HepG2 (cell line): ENCODE data around the gene ZMYND10. TPM values are rescaled to one million over a fixed set of nuclear protein-coding genes. Genes with fewer than 3 reads are reported as not detected.

Experiments
- DMAP1 ChIP-seq: IDR thresholded peaks from 2 replicates; pipeline ENCODE4 v1.6.1; 2016
- ERF ChIP-seq: IDR thresholded peaks from 2 replicates; pipeline ENCODE4 v1.6.1; 2018; ENCODE audit warnings: missing biosample characterization, missing genetic modification reagents
- FOSL2 ChIP-seq: sonication (generic); formaldehyde crosslinking; IDR thresholded peaks from 2 replicates; pipeline ENCODE4 v1.4.0; 2020; ENCODE audit warnings: missing genetic modification reagents
- FOXA1 ChIP-seq, 2 experiments: fragments of 450-650 bp in 1 of 2; sonication (generic) in 1 of 2; formaldehyde crosslinking in 1 of 2; IDR thresholded peaks; 2 replicates each; pipeline versions ENCODE4 v1.4.0 to v1.6.1; 2016 to 2020; ENCODE audit warnings: missing genetic modification reagents in 1 of 2
- FOXO1 ChIP-seq: sonication (generic); formaldehyde crosslinking; IDR thresholded peaks from 2 replicates; pipeline ENCODE4 v1.4.0; 2020; ENCODE audit warnings: missing genetic modification reagents
- GABPA ChIP-seq, 2 experiments: IDR thresholded peaks; 2 replicates each; pipeline ENCODE4 v1.6.1; 2011 to 2016; ENCODE audit warnings: low read depth in 2 of 2, low read length in 1 of 2, missing biosample characterization in 1 of 2, missing genetic modification characterization in 1 of 2
- GLI4 ChIP-seq: sonication (generic); formaldehyde crosslinking; IDR thresholded peaks from 2 replicates; pipeline ENCODE4 v1.5.1; 2020; ENCODE audit warnings: missing genetic modification reagents, mild to moderate bottlenecking, moderate library complexity, borderline replicate concordance
- MLLT10 ChIP-seq: sonication (generic); formaldehyde crosslinking; IDR thresholded peaks from 2 replicates; pipeline ENCODE4 v1.4.0; 2020; ENCODE audit warnings: missing genetic modification reagents
- NBN ChIP-seq: fragments of 450-650 bp; conservative IDR thresholded peaks from 2 replicates; pipeline ENCODE4 v1.6.1; 2017
- NCOA1 ChIP-seq: sonication (generic); formaldehyde crosslinking; IDR thresholded peaks from 2 replicates; pipeline ENCODE4 v1.9.0; 2021; ENCODE audit warnings: missing genetic modification reagents
- NFKB2 ChIP-seq: sonication (generic); formaldehyde crosslinking; IDR thresholded peaks from 2 replicates; pipeline ENCODE4 v1.4.0; 2020; ENCODE audit warnings: missing genetic modification reagents, borderline replicate concordance
- PHF8 ChIP-seq: sonication (generic); formaldehyde crosslinking; IDR thresholded peaks from 2 replicates; pipeline ENCODE4 v1.5.0; 2020; ENCODE audit warnings: missing genetic modification reagents
- SMC3 ChIP-seq: IDR thresholded peaks from 2 replicates; pipeline ENCODE4 v1.6.1; 2011; ENCODE audit warnings: low read length, improper control_type of control experiment
- SRSF9 ChIP-seq: fragments of 200-400 bp; formaldehyde crosslinking; IDR thresholded peaks from 2 replicates; pipeline ENCODE4 v1.6.1; 2018; ENCODE audit warnings: borderline replicate concordance, mild to moderate bottlenecking, low read depth, low read length; ENCODE audit not compliant: insufficient read depth, poor library complexity, severe bottlenecking
- ZBTB21 ChIP-seq: sonication (generic); formaldehyde crosslinking; IDR thresholded peaks from 2 replicates; pipeline ENCODE4 v1.4.0; 2020; ENCODE audit warnings: missing genetic modification reagents
- ZFP36L2 ChIP-seq: sonication (generic); formaldehyde crosslinking; IDR thresholded peaks from 2 replicates; pipeline ENCODE4 v1.4.0; 2020; ENCODE audit warnings: missing genetic modification reagents
- ZNF143 ChIP-seq: sonication (generic); formaldehyde crosslinking; IDR thresholded peaks from 2 replicates; pipeline ENCODE4 v1.4.0; 2020; ENCODE audit warnings: missing genetic modification reagents
- ZNF598 ChIP-seq: sonication (generic); formaldehyde crosslinking; IDR thresholded peaks from 2 replicates; pipeline ENCODE4 v1.5.1; 2020; ENCODE audit warnings: mild to moderate bottlenecking, missing genetic modification reagents, borderline replicate concordance
- ZNF616 ChIP-seq: sonication (generic); formaldehyde crosslinking; IDR thresholded peaks from 2 replicates; pipeline ENCODE4 v1.5.0; 2020; ENCODE audit warnings: low read depth, mild to moderate bottlenecking, missing genetic modification reagents
- ZNF709 ChIP-seq: sonication (generic); formaldehyde crosslinking; IDR thresholded peaks from 2 replicates; pipeline ENCODE4 v1.5.0; 2020; ENCODE audit warnings: mild to moderate bottlenecking, missing genetic modification reagents
- ZNF781 ChIP-seq: sonication (generic); formaldehyde crosslinking; IDR thresholded peaks from 2 replicates; pipeline ENCODE4 v1.5.1; 2020; ENCODE audit warnings: borderline replicate concordance, mild to moderate bottlenecking, missing genetic modification reagents; ENCODE audit errors: not compliant biosample characterization
- ZSCAN21 ChIP-seq: sonication (generic); formaldehyde crosslinking; IDR thresholded peaks from 2 replicates; pipeline ENCODE4 v1.8.0; 2022; ENCODE audit warnings: mild to moderate bottlenecking, missing genetic modification reagents, moderate library complexity, borderline replicate concordance
- ZSCAN30 ChIP-seq: sonication (generic); formaldehyde crosslinking; IDR thresholded peaks from 2 replicates; pipeline ENCODE4 v1.5.0; 2020; ENCODE audit warnings: mild to moderate bottlenecking, missing genetic modification reagents
- ZZZ3 ChIP-seq: sonication (generic); formaldehyde crosslinking; IDR thresholded peaks from 2 replicates; pipeline ENCODE4 v1.4.0; 2020; ENCODE audit warnings: missing genetic modification reagents, mild to moderate bottlenecking, borderline replicate concordance
- polyA plus RNA-seq, 8 experiments: library from polyadenylated mRNA; depleted of rRNA in 3 of 8; stranded (reverse) in 7 of 8; unstranded in 1 of 8; fragments of >200 nt; fragmentation: Illumina TruSeq in 4 of 8; extraction: Trizol in 4 of 8; gene quantifications; 2 replicates each; pipeline versions ENCODE4 v1.2.1 to v1.2.3, GENCODE V29; 2011 to 2016; ENCODE audit warnings: low read depth in 4 of 8, missing spikeins in 1 of 8, mixed read lengths in 1 of 8; ENCODE audit not compliant: insufficient read depth in 1 of 8
- total RNA-seq, 5 experiments: library from RNA; depleted of rRNA; stranded (reverse); fragments of >200 nt; fragmentation: Illumina TruSeq; extraction: Trizol; gene quantifications; 2 replicates each; pipeline ENCODE4 v1.2.3, GENCODE V29; 2016; ENCODE audit warnings: low read depth in 1 of 5
- TF ChIP-seq, protein P1 (sequence below): IDR thresholded peaks from 2 replicates; pipeline ENCODE4 v1.6.1; 2016; ENCODE audit warnings: control low read depth
- TF ChIP-seq, protein P2 (sequence below): sonication (generic); formaldehyde crosslinking; IDR thresholded peaks from 2 replicates; pipeline ENCODE4 v1.5.0; 2020; ENCODE audit warnings: mild to moderate bottlenecking, missing genetic modification reagents
- TF ChIP-seq, protein P3 (sequence below): sonication (generic); formaldehyde crosslinking; IDR thresholded peaks from 2 replicates; pipeline ENCODE4 v1.8.0; 2022; ENCODE audit warnings: mild to moderate bottlenecking, missing genetic modification reagents, borderline replicate concordance

Gene ZMYND10
- total and polyA plus RNA-seq, 2 of the 13 experiments (the other 11 are each of a cell fraction or from before 2014, with no cell fraction given), result 0.60 to 0.74 TPM

DNA sequence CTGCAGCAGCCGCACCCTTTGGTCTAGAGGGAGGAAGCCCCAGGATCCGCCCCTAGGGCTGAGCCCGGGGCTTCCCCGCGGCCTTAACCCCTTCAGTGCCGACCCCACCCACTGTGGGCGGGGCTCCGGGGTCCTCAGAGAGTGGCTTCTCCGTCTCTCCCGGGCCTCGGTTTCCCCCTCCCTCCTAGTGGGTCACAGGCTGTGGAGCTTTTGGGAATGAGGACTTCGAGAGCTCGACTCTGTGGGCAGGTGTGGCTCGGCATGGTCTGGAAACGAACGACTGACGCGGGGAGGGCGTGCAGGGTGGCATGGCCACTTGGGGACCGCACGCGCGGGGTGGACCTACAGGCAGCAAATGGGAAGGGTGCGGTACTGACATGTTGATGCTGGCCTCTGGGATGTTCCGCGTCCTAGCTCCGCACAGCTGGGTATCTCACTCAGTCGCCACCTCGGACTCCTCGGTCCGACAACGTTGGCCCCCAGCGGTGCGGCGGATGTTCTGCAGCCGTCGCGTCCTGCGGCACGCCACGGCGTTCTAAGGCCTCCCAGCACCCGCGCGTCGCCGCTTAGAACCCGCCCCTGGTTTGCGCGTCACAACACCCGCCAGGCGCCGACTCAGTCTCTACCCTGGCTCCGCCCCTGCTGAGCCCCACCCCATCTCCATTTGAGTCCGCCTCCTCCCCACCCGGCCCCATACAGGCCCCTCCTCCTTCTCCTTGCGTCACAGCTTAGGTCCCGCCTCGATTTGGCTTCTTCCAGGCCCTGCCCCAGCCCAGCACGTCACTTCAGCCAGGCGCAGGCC, 46.5 kb downstream of the ZMYND10 start, which contains the start of the genes HYAL3 and NAA80 (continued):
- TF ChIP-seq ZNF781 (CRISPR knock-in tag), result no peak
- no peak for TF ChIP-seq SMC3
- no peak for TF ChIP-seq FOXA1 (IDR thresholded peaks at IDR 0.05)
- TF ChIP-seq FOXA1 (CRISPR knock-in tag; IDR thresholded peaks at IDR 0.05), result peak; percentile 16; the same call in 1 of the 2 replicates
- TF ChIP-seq ERF (CRISPR knock-in tag), result peak; percentile 77; the same call in 1 of the 2 replicates
- TF ChIP-seq DMAP1 (CRISPR knock-in tag), result peak; percentile 79; the same call in 1 of the 2 replicates
- TF ChIP-seq GABPA (IDR thresholded peaks at IDR 0.05; ENCODE audit: low read depth, low read length), result no peak
- TF ChIP-seq GABPA (CRISPR knock-in tag; IDR thresholded peaks at IDR 0.05; ENCODE audit: low read depth), result peak; percentile 53
- TF ChIP-seq, protein P1, sequence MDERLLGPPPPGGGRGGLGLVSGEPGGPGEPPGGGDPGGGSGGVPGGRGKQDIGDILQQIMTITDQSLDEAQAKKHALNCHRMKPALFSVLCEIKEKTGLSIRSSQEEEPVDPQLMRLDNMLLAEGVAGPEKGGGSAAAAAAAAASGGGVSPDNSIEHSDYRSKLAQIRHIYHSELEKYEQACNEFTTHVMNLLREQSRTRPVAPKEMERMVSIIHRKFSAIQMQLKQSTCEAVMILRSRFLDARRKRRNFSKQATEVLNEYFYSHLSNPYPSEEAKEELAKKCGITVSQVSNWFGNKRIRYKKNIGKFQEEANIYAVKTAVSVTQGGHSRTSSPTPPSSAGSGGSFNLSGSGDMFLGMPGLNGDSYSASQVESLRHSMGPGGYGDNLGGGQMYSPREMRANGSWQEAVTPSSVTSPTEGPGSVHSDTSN (CRISPR knock-in tag), result no peak
- no peak for TF ChIP-seq MLLT10
- TF ChIP-seq PHF8 (CRISPR knock-in tag), result peak; percentile 69
- TF ChIP-seq, protein P2, sequence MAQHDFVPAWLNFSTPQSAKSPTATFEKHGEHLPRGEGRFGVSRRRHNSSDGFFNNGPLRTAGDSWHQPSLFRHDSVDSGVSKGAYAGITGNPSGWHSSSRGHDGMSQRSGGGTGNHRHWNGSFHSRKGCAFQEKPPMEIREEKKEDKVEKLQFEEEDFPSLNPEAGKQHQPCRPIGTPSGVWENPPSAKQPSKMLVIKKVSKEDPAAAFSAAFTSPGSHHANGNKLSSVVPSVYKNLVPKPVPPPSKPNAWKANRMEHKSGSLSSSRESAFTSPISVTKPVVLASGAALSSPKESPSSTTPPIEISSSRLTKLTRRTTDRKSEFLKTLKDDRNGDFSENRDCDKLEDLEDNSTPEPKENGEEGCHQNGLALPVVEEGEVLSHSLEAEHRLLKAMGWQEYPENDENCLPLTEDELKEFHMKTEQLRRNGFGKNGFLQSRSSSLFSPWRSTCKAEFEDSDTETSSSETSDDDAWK (CRISPR knock-in tag), result no peak
- peak; percentile 78; the same call in 1 of the 2 replicates for TF ChIP-seq ZNF616 (CRISPR knock-in tag)
- TF ChIP-seq GLI4 (CRISPR knock-in tag), result 0 out of 2 replicates have a peak, but pooled peaks have one; percentile 62
- TF ChIP-seq ZSCAN21 (CRISPR knock-in tag), result peak; percentile 97
- no peak for TF ChIP-seq ZZZ3
- TF ChIP-seq, protein P3, sequence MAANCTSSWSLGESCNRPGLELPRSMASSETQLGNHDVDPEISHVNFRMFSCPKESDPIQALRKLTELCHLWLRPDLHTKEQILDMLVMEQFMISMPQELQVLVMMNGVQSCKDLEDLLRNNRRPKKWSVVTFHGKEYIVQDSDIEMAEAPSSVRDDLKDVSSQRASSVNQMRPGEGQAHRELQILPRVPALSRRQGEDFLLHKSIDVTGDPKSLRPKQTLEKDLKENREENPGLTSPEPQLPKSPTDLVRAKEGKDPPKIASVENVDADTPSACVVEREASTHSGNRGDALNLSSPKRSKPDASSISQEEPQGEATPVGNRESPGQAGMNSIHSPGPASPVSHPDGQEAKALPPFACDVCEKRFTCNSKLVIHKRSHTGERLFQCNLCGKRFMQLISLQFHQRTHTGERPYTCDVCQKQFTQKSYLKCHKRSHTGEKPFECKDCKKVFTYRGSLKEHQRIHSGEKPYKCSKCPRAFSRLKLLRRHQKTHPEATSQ (CRISPR knock-in tag), result no peak
- no peak for TF ChIP-seq FOSL2
- peak; percentile 49; the same call in 1 of the 2 replicates for TF ChIP-seq ZNF143 (CRISPR knock-in tag)
- TF ChIP-seq FOXO1 (CRISPR knock-in tag), result 0 out of 2 replicates have a peak, but pooled peaks have one; percentile 38
- no peak for TF ChIP-seq SRSF9
- no peak for TF ChIP-seq ZBTB21 (CRISPR knock-in tag)
- no peak for TF ChIP-seq ZSCAN30 (CRISPR knock-in tag)
- no peak for TF ChIP-seq ZFP36L2 (CRISPR knock-in tag)
- no peak for TF ChIP-seq NBN
- peak; percentile 87 for TF ChIP-seq ZNF598 (CRISPR knock-in tag)
- peak; percentile 41; the same call in 1 of the 2 replicates for TF ChIP-seq ZNF709 (CRISPR knock-in tag)
- 0 out of 2 replicates have a peak, but pooled peaks have one; percentile 12 for TF ChIP-seq NCOA1
- peak; percentile 84; the same call in 1 of the 2 replicates for TF ChIP-seq NFKB2 (CRISPR knock-in tag)
